ENCODE data around the gene KCNG2.

GRCh38 chr18:79928563-79928960 lies 130.8 kb downstream of the KCNG2 start:
- TF ChIP-seq CTCF (IDR thresholded peaks at IDR 0.05) = no peak
- TF ChIP-seq POLR2A (IDR thresholded peaks at IDR 0.05) = no peak
